ENCODE results near the gene SP110.
"Not testable (repeated sequence)": the region's sequence is repeated elsewhere in the genome, so short reads cannot be mapped to it uniquely, and the experiment has no call there.

The SP110 gene

DNA sequence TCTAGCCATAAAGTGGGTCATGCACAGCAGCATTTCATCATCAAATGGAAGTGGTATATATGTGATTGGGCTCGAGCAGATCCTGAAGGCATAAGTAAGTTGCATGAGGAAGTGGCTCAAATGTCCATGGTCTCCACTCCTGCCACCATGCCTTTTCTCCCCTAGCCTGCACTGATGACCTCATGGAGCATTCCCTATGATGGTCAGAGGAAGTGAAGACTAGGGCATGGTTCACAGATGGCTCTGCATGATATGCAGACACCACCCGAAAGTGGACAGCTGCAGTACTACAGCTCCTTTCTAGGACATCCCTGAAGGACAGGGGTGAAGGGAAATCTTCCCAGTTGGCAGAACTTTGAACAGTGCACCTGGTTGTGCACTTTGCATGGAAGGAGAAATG lies 99.4 kb downstream of the SP110 start:
- FAIRE-seq, result not testable (repeated sequence)

- not testable (repeated sequence) for FAIRE-seq
Observed at GRCh38 chr2:230119827-230120226, 100.0 kb downstream of the SP110 start.

Measured in TTC549 (cell line).